ENCODE measurements around the gene SIAH2. TPM values are rescaled to one million over a fixed set of nuclear protein-coding genes. Genes with fewer than 3 reads are reported as not detected.
A peak's percentile ranks its signal among the peaks of the same experiment; 100 is the strongest.

SIAH2 gene
- total and polyA plus RNA-seq, 2 experiments from 2014 or later, result 43.6 to 57.9 TPM

DNA sequence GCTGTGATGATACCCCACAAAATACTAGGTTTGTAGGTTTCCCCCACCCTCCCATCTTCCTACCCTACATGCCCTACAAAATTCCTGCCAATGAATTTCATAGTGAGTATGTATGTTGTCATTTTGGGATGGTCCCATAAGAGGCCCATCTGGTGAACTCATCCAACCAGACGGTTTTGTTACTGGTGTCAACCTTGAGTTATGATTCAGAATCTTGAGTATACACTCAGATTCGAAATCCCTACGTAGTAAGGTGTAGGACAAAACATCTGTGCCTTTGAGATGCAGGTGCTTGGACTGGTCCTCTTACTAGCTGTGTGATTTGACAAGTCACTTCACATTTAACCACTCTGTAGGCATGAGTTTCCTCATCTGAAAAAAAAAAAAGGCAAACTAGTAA, 3.6 kb downstream of the SIAH2 start:
- Histone ChIP-seq H3K9me2 (replicated peaks; ENCODE audit: insufficient read depth) (no peaks in the 10 kb centered on the region), H3K4me1 (ENCODE audit: insufficient read depth) (peaks cover 41% of the 10 kb centered on the region), H3K9me3 (ENCODE audit: low read depth) (no peaks in the 10 kb centered on the region), H3K4me3 (no peak overlapping the region), H2AFZ (no peak overlapping the region), H4K20me1 (ENCODE audit: insufficient read depth, poor library complexity, severe bottlenecking) (peaks cover 51% of the 10 kb centered on the region), H3K4me2 (peak overlapping the region; percentile 82), H3K79me2 (peaks cover 81% of the 10 kb centered on the region), H3K27ac (peak overlapping the region; percentile 97), H3K36me3 (replicated peaks; ENCODE audit: insufficient read depth, low read depth) (no peaks in the 10 kb centered on the region), H3K27me3 (no peaks in the 10 kb centered on the region)
- TF ChIP-seq EZH2 (IDR thresholded peaks at IDR 0.05; ENCODE audit: borderline replicate concordance) (no peak), EZH2phosphoT487 (IDR thresholded peaks at IDR 0.05; ENCODE audit: low read depth, severe bottlenecking, unreplicated experiment) (no peak), CTCF (IDR thresholded peaks at IDR 0.05; ENCODE audit: poor library complexity) (no peak)
- DNase-seq (ENCODE audit: low spot score), result no peak
- 89% methylated on average over 3 of the region's 3 CpGs for WGBS (ENCODE audit: low lambda C conversion rate, missing lambda C conversion rate)

GRCh38 chr3:150757768-150758167, 5.2 kb downstream of the SIAH2 start:
- Histone ChIP-seq H3K27me3 (no peaks in the 10 kb centered on the region), H3K9me2 (replicated peaks; ENCODE audit: insufficient read depth) (no peaks in the 10 kb centered on the region), H3K27ac (peak overlapping the region; percentile 12), H3K36me3 (replicated peaks; ENCODE audit: insufficient read depth, low read depth) (no peaks in the 10 kb centered on the region), H4K20me1 (ENCODE audit: insufficient read depth, poor library complexity, severe bottlenecking) (peaks cover 56% of the 10 kb centered on the region), H2AFZ (no peak overlapping the region), H3K4me2 (peak overlapping the region; percentile 18), H3K4me3 (no peak overlapping the region), H3K79me2 (peaks cover 96% of the 10 kb centered on the region), H3K9me3 (ENCODE audit: low read depth) (no peaks in the 10 kb centered on the region), H3K4me1 (ENCODE audit: insufficient read depth) (peaks cover 39% of the 10 kb centered on the region)
- DNase-seq (ENCODE audit: low spot score), result no peak
- TF ChIP-seq CTCF (IDR thresholded peaks at IDR 0.05; ENCODE audit: poor library complexity), result no peak

- no peak for TF ChIP-seq EZH2 (IDR thresholded peaks at IDR 0.05; ENCODE audit: borderline replicate concordance)
- TF ChIP-seq CTCF (IDR thresholded peaks at IDR 0.05; ENCODE audit: poor library complexity), result no peak
- TF ChIP-seq EZH2phosphoT487 (IDR thresholded peaks at IDR 0.05; ENCODE audit: low read depth, severe bottlenecking, unreplicated experiment), result no peak
- Histone ChIP-seq H2AFZ (no peak overlapping the region), H3K4me2 (peak overlapping the region; percentile 18), H3K36me3 (replicated peaks; ENCODE audit: insufficient read depth, low read depth) (no peaks in the 10 kb centered on the region), H3K9me3 (ENCODE audit: low read depth) (no peaks in the 10 kb centered on the region), H3K27ac (peak overlapping the region; percentile 35), H3K9me2 (replicated peaks; ENCODE audit: insufficient read depth) (no peaks in the 10 kb centered on the region), H4K20me1 (ENCODE audit: insufficient read depth, poor library complexity, severe bottlenecking) (peaks cover 56% of the 10 kb centered on the region), H3K4me3 (no peak overlapping the region), H3K27me3 (no peaks in the 10 kb centered on the region), H3K79me2 (peaks cover 100% of the 10 kb centered on the region), H3K4me1 (ENCODE audit: insufficient read depth) (peaks cover 39% of the 10 kb centered on the region)
- DNase-seq (ENCODE audit: low spot score), result no peak
- 60% methylated on average over 5 of the region's 5 CpGs for WGBS (ENCODE audit: low lambda C conversion rate, missing lambda C conversion rate)
Observed at GRCh38 chr3:150757364-150757763, 5.6 kb downstream of the SIAH2 start.

DNA sequence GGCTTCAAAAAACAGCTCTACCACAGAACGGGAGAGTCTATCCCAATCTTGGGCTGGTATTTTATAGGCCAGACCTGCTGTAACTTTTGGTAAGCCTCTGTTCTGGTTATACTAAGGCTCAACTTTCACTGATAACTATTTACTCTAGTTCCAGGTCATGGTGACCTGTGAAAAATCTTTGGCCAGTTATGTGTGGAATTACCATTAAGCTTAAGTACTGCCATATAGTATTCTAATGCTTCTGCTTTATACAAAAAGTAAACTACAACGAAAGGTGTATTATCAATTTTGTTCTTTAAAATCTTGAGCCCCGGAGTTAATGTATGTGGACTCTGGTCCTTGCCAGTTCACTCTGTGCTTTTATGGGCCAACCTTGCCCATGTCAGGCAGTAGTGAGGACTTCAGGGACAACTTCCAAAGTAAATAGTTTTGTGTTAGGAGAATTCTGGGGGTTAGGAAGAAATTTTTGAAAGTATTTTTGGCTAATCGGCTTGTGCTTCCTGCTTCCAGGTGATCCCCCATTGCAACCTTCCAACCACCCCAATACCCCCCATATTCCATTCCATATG, 6.4 kb downstream of the SIAH2 start:
- DNase-seq (ENCODE audit: low spot score), result no peak
- peak overlapping the region; percentile 18 for H3K4me2 ChIP-seq
- no peaks in the 10 kb centered on the region for H3K9me3 ChIP-seq (ENCODE audit: low read depth)
- H4K20me1 ChIP-seq (ENCODE audit: insufficient read depth, poor library complexity, severe bottlenecking), result peaks cover 59% of the 10 kb centered on the region
- H3K4me3 ChIP-seq, result no peak overlapping the region
- no peak overlapping the region for H2AFZ ChIP-seq
- peaks cover 46% of the 10 kb centered on the region for H3K4me1 ChIP-seq (ENCODE audit: insufficient read depth)
- H3K27ac ChIP-seq, result peak overlapping the region; percentile 35
- H3K9me2 ChIP-seq (replicated peaks; ENCODE audit: insufficient read depth), result no peaks in the 10 kb centered on the region
- TF ChIP-seq CTCF (IDR thresholded peaks at IDR 0.05; ENCODE audit: poor library complexity) (no peak), EZH2 (IDR thresholded peaks at IDR 0.05; ENCODE audit: borderline replicate concordance) (no peak), EZH2phosphoT487 (IDR thresholded peaks at IDR 0.05; ENCODE audit: low read depth, severe bottlenecking, unreplicated experiment) (no peak)
- no peaks in the 10 kb centered on the region for H3K27me3 ChIP-seq
- no peaks in the 10 kb centered on the region for H3K36me3 ChIP-seq (replicated peaks; ENCODE audit: insufficient read depth, low read depth)
- peaks cover 98% of the 10 kb centered on the region for H3K79me2 ChIP-seq
- WGBS (ENCODE audit: low lambda C conversion rate, missing lambda C conversion rate), result 75% methylated on average over 4 of the region's 4 CpGs
